ENCODE data around the gene THSD7A. TPM values are rescaled to one million over a fixed set of nuclear protein-coding genes. Genes with fewer than 3 reads are reported as not detected.

THSD7A gene
- total and polyA plus RNA-seq, 2 of the 8 experiments (the other 6 are each of a cell fraction or from before 2014, with no cell fraction given), result 0.44 to 1.2 TPM

DNA sequence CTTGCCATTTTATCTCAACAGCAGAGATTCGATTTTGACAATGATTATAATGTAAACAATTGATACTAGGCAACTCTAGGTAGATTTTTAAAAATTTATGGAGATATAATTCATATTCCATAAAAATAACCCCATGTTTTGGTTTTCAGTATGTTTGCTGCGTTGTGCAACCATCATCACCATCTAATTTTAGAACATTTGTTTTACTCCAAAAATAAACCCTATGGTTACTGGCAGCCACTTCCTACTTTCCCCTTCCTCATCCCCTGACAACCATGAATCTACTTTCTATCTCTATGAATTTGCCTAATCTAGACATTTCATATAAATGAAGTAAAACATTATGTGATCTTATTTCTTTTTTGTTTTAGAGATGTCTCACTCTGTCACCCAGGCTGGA, 401.9 kb downstream of the THSD7A start:
- Histone ChIP-seq H2AFZ (ENCODE audit: low read length) (no peak overlapping the region), H4K20me1 (replicated peaks in 1 of 2; ENCODE audit: control insufficient read depth in 1 of 2, insufficient read depth in 2 of 2, low read length in 2 of 2) (no peaks in the 10 kb centered on the region), H3K23ac (ENCODE audit: insufficient read length) (no peak overlapping the region), H3K4me3 (ENCODE audit: extremely low read depth in 1 of 4, insufficient read depth in 2 of 4, low read depth in 3 of 4, low read length in 4 of 4) (no peak overlapping the region), H3K18ac (ENCODE audit: extremely low read depth, low read length) (no peak overlapping the region), H3K4ac (replicated peaks; ENCODE audit: insufficient read length, low read depth, low read length) (no peak overlapping the region), H3K4me2 (ENCODE audit: insufficient read depth in 1 of 2, low read depth in 2 of 2, low read length in 2 of 2) (no peak overlapping the region), H3K9ac (replicated peaks in 1 of 4; ENCODE audit: extremely low read depth in 1 of 4, low read depth in 3 of 4, low read length in 3 of 4) (no peak overlapping the region), H3K23me2 (ENCODE audit: low read depth, low read length) (no peaks in the 10 kb centered on the region; the same call in 1 of the 2 replicates), H3K14ac (ENCODE audit: insufficient read length) (no peak overlapping the region), H3K27me3 (replicated peaks in 1 of 4; ENCODE audit: control insufficient read depth in 3 of 4, extremely low read depth in 1 of 4, insufficient read depth in 3 of 4, low read length in 3 of 4) (no peaks in the 10 kb centered on the region), H2BK120ac (replicated peaks; ENCODE audit: low read depth, low read length) (no peak overlapping the region), H2BK15ac (ENCODE audit: low read length) (no peak overlapping the region), H3K9me3 (ENCODE audit: insufficient read depth in 2 of 2, low read depth in 1 of 2, low read length in 1 of 2) (no peaks in the 10 kb centered on the region), H3K4me1 (replicated peaks in 1 of 4; ENCODE audit: control insufficient read depth in 3 of 4, insufficient read depth in 4 of 4, low read length in 3 of 4) (no peaks in the 10 kb centered on the region), H4K5ac (ENCODE audit: insufficient read length, low read depth, low read length) (no peak overlapping the region), H2BK12ac (ENCODE audit: low read depth, low read length) (no peak overlapping the region), H4K8ac (ENCODE audit: extremely low read depth, insufficient read depth, low read length) (no peak overlapping the region), H4K91ac (replicated peaks; ENCODE audit: insufficient read length, low read length) (no peak overlapping the region), H3K79me1 (ENCODE audit: low read depth, low read length) (no peaks in the 10 kb centered on the region), H3K36me3 (ENCODE audit: control insufficient read depth in 2 of 4, insufficient read depth in 4 of 4, low read length in 3 of 4) (no peaks in the 10 kb centered on the region), H2BK5ac (ENCODE audit: low read depth, low read length) (no peak overlapping the region), H3K56ac (replicated peaks; ENCODE audit: insufficient read length, low read depth, low read length) (no peak overlapping the region), H3K79me2 (ENCODE audit: control insufficient read depth in 1 of 2, insufficient read depth in 2 of 2, low read length in 2 of 2) (no peaks in the 10 kb centered on the region), H2AK5ac (ENCODE audit: low read depth, low read length) (no peak overlapping the region), H2BK20ac (ENCODE audit: low read length) (no peak overlapping the region), H3K27ac (ENCODE audit: low read depth, low read length) (no peak overlapping the region)
- WGBS, 2 experiments (ENCODE audit: extremely low coverage in 1 of 2, insufficient coverage in 1 of 2, insufficient read length in 1 of 2, insufficient replicate concordance in 2 of 2, low coverage in 1 of 2, low lambda C conversion rate in 2 of 2, missing lambda C conversion rate in 1 of 2), result 88% methylated on average over 2 of the region's 2 CpGs; no CpG with 5 or more reads in 1 of the 2 experiments
- no peak for TF ChIP-seq BCL11A (IDR thresholded peaks at IDR 0.05; ENCODE audit: low read depth in 2 of 2, low read length in 2 of 2)
- no peak for TF ChIP-seq CHD2 (IDR thresholded peaks at IDR 0.05; ENCODE audit: low read length)
- TF ChIP-seq TCF12 (IDR thresholded peaks at IDR 0.05; ENCODE audit: low read depth, low read length), result no peak
- no peak for TF ChIP-seq HDAC2 (IDR thresholded peaks at IDR 0.05; ENCODE audit: borderline replicate concordance in 1 of 2, low read depth in 2 of 2, low read length in 2 of 2)
- TF ChIP-seq, protein P1, sequence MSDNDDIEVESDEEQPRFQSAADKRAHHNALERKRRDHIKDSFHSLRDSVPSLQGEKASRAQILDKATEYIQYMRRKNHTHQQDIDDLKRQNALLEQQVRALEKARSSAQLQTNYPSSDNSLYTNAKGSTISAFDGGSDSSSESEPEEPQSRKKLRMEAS (IDR thresholded peaks at IDR 0.05), result no peak
- TF ChIP-seq TAF1 (IDR thresholded peaks at IDR 0.05; ENCODE audit: low read depth, low read length), result no peak
- TF ChIP-seq ZNF274 (IDR thresholded peaks at IDR 0.05; ENCODE audit: borderline replicate concordance, extremely low read depth, low read length), result no peak
- TF ChIP-seq EZH2 (IDR thresholded peaks at IDR 0.05; ENCODE audit: low read depth, low read length, severe bottlenecking), result no peak
- TF ChIP-seq YY1 (IDR thresholded peaks at IDR 0.05; ENCODE audit: low read depth, low read length), result no peak
- no peak for TF ChIP-seq SIX5 (IDR thresholded peaks at IDR 0.05; ENCODE audit: low read depth, low read length)
- no peak for TF ChIP-seq NANOG (IDR thresholded peaks at IDR 0.05; ENCODE audit: insufficient read depth, low read depth, low read length, poor library complexity, severe bottlenecking)
- no peak for TF ChIP-seq EP300 (IDR thresholded peaks at IDR 0.05; ENCODE audit: borderline replicate concordance in 1 of 2, low read depth in 2 of 2, low read length in 2 of 2)
- CTCF ChIA-PET (ENCODE audit: partially characterized antibody), result no interaction called here
- FAIRE-seq, result no peak
- POLR2A ChIA-PET (ENCODE audit: partially characterized antibody), result no interaction called here
- DNase-seq (ENCODE audit: low read depth in 1 of 2, low spot score in 2 of 2), result no peak

Measured in H1 (cell line).